Stimulated activated CD4-positive, alpha-beta T cell treated with anti-CD3 and anti-CD28 coated beads, Interleukin-15, amount 100 ng/mL, for 24 hours (primary cell): Measurements from ENCODE around the gene CBARP.
"Not testable (repeated sequence)": the region's sequence is repeated elsewhere in the genome, so short reads cannot be mapped to it uniquely, and the experiment has no call there.

ENCODE experiments used
- DNase-seq: peaks from one replicate; pipeline ENCODE4 v3.0.0-alpha.2; 2020

Gene CBARP

GRCh38 chr19:1225440-1226226, 12.2 kb downstream of the CBARP start:
- DNase-seq, result no peak

DNA sequence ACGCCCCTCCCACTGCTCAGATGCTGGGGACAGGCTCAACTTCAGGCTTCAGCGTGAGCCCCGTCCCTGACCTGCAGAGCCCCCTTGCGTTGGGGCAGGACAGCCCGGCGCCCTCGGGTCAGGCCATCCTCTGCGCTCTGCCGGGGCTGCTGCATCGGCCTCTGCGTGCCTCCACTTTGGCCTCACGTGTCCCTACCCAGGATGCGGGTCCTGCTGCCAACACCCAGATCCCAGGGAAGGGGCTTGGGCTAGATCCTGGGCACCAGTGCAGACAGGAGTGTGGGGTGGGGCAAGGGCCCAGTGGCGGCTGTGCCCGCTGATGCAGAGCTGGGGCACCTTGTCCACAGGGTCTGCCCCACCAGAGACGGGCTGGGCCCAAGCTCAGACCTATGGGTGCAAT, 13.0 kb downstream of the CBARP start:
- DNase-seq, result no peak

GRCh38 chr19:1224047-1224825, 13.6 kb downstream of the CBARP start:
- DNase-seq, result no peak

GRCh38 chr19:1223018-1223855, 14.6 kb downstream of the CBARP start:
- DNase-seq, result peak; percentile 52

GRCh38 chr19:1222394-1222793, 15.4 kb downstream of the CBARP start:
- no peak for DNase-seq

GRCh38 chr19:1221904-1222255, 15.9 kb downstream of the CBARP start:
- DNase-seq, result no peak

GRCh38 chr19:1220976-1221903, 16.6 kb downstream of the CBARP start:
- DNase-seq, result no peak

- DNase-seq, result no peak
These were observed 17.3 kb downstream of the CBARP start for GRCh38 chr19:1220477-1220930.

DNA sequence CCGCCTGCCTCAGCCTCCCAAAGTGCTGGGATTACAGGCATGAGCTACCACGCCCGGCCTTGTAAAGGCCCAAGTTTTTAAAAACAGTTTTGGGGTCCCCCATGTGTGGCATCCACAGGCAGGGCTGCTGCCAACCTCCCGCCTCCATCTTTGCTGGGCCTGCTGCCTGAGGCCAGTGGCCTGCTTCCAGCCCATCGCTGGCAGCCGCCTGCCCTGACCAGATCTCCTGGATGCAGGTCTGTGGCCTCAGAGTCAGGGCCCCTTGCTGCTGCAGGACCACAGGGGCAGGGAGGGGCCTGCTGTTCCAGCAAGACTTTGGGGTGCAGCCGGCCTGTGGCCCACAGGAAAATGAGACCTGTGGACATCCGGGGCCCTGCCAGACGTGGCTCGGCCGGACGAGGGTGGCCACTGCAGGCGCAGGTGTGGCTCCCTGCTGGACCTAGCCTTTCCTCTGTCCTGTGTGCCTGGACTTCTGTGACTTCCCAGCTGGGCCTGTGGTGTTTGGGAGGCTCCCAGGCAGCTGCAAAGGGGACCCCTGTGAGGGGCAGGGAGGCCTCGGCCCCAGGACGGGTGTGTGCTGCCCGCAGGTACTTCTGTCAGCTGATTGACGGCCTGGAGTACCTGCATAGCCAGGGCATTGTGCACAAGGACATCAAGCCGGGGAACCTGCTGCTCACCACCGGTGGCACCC, 17.9 kb downstream of the CBARP start:
- no peak for DNase-seq

- no peak for DNase-seq
These were observed 18.8 kb downstream of the CBARP start for GRCh38 chr19:1218751-1219567.

- no peak for DNase-seq
These were observed 20.4 kb downstream of the CBARP start for GRCh38 chr19:1217366-1217765.

GRCh38 chr19:1216756-1217155, 21.0 kb downstream of the CBARP start:
- no peak for DNase-seq

DNA sequence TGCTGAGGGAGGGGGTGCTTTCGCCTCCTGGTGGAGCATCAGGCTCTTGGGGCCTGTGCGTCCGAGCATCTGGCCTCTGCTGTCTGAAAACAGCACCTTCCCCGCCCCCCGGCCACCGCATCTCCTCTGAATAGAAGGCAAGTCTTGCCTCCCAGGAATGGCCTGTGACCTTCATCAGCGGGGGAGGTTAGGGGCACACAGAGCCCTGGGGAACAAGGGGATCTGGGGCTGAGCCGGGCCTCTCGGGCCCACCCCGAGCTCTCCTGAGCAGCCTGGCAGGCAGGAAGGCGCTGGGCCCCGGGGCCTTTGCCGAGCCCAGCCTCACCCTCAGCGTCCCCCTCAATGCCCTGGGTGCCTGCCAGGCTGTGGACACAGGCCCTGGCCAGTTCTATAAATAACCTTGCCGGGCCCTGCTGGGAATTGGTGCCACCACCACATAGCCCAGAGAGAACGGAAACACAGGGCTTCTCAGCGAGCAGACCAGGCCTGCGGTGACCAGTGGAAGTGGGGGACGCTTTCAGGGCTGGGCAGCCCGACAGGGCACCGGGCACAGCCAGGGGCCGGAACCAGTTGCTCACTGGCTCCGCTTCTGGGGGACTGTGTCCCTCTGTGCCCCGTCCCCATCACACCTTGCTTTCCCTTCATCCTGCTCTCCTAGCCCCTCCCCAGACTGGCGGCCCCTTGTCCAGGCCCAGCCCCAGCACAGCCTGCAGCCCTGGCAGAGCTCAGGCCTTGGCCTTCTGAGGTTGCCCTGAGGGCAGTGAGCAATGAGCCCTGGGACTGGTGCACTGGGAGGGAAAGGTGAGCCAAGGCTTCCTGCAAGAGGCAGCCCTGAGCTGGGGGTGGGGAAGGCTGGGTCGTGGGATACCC, 22.7 kb downstream of the CBARP start:
- no peak for DNase-seq

GRCh38 chr19:1214299-1214861, 23.4 kb downstream of the CBARP start:
- DNase-seq, result no peak

DNA sequence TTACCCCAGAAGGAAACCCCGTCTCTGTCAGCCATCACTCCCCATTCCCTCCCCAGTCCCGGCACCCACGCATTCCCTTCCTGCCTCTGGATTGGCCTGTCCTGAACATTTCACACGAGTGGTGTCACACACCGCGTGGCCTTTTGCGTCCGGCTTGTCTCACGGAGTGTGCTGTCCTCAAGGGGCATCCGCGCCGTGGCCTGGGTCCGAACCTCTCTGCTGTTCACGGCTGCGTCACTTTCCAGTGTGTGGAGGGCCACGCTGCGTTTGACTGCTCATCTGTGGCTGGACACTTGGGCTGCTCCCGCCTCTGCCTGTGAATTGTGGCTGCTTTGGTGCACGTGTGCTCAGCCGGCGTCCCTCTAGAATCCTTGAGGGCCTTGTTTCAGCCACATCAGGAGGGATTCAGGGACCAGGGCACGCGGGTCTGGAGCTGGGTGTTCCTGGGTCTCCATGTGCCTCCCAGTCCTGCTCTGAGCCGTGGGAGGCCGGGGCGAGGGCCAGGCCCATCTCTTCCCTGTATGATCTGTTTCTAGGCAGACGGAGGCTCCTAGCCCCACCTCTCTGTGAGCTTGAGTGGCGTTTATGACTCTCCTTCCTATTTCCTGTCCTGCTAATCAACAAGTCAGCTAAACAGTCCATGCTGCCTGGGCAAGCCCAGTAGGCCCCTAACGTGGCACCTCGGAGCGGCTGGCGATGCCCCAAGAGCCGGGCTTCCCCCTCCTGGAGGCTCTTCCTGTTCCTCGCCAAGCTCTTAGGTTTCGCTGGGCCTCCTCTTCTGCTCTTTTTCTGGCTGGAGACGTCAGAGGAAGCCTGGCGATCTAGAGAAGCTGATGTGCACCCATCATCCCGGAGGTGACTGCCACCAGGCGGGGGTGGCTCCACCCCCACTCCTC, 24.2 kb downstream of the CBARP start:
- peak; percentile 72 for DNase-seq

- no peak for DNase-seq
These were observed 26.1 kb downstream of the CBARP start for GRCh38 chr19:1211494-1212234.

- DNase-seq, result no peak
These were observed 27.6 kb downstream of the CBARP start for GRCh38 chr19:1210227-1210538.

- not testable (repeated sequence) for DNase-seq
These were observed 29.0 kb downstream of the CBARP start for GRCh38 chr19:1208830-1209229.
